GM12878 (cell line): ENCODE data around the gene GORASP1. TPM values are rescaled to one million over a fixed set of nuclear protein-coding genes. Genes with fewer than 3 reads are reported as not detected.

Experiments
- ATF7 ChIP-seq: fragments of 450-650 bp; IDR thresholded peaks from 2 replicates; pipeline ENCODE4 v1.6.1; 2016; ENCODE audit warnings: low read depth, mild to moderate bottlenecking
- E2F8 ChIP-seq: fragments of 450-650 bp; IDR thresholded peaks from 2 replicates; pipeline ENCODE4 v1.6.1; 2018; ENCODE audit warnings: mild to moderate bottlenecking, low read depth, moderate library complexity; ENCODE audit not compliant: partially characterized antibody
- WRNIP1 ChIP-seq: IDR thresholded peaks from 2 replicates; pipeline ENCODE4 v1.6.1; 2011; ENCODE audit warnings: low read depth, low read length, improper control_type of control experiment, borderline replicate concordance
- ZNF207 ChIP-seq: fragments of 450-650 bp; IDR thresholded peaks from 2 replicates; pipeline ENCODE4 v1.6.1; 2014; ENCODE audit warnings: antibody characterized with exemption, mild to moderate bottlenecking, borderline replicate concordance
- ZNF687 ChIP-seq: fragments of 450-650 bp; IDR thresholded peaks from 2 replicates; pipeline ENCODE4 v1.6.1; 2017; ENCODE audit warnings: mild to moderate bottlenecking, moderate library complexity
- polyA plus RNA-seq, 11 experiments: library from polyadenylated mRNA; depleted of rRNA in 4 of 11; unstranded in 6 of 11; stranded (reverse) in 5 of 11; fragments of >200 nt; fragmentation: Nextera tagmentation in 4 of 11; fragmentation: Illumina TruSeq in 1 of 11; extraction: Ambion mirVana in 4 of 11; extraction: Trizol in 1 of 11; gene quantifications; 1 replicate in 1 of 11; 2 replicates in 10 of 11; pipeline versions ENCODE4 v1.2.1 to v1.2.3, GENCODE V29; 2011 to 2016; ENCODE audit warnings: inconsistent platforms in 2 of 11, missing spikeins in 2 of 11, low read depth in 1 of 11
- total RNA-seq, 4 experiments: library from RNA; depleted of rRNA in 3 of 4; stranded (reverse); fragments of >200 nt in 3 of 4; fragmentation: Illumina TruSeq in 1 of 4; extraction: Trizol in 1 of 4; gene quantifications; 2 replicates each; pipeline versions ENCODE4 v1.2.1 to v1.2.3, GENCODE V29; 2013 to 2021

The GORASP1 gene
- total and polyA plus RNA-seq, 10 of the 15 experiments (the other 5 are each of a cell fraction or from before 2014, with no cell fraction given) = 3.6 to 32.7 (median 23.2) TPM

GRCh38 chr3:39104961-39105686 is 2.3 kb downstream of the GORASP1 start (continued):
- TF ChIP-seq WRNIP1 = no peak
- TF ChIP-seq ATF7 = no peak
- TF ChIP-seq ZNF687 = no peak
- no peak for TF ChIP-seq ZNF207
- no peak for TF ChIP-seq E2F8
